HepG2 (cell line): Measurements from ENCODE around the gene DAB1. TPM values are rescaled to one million over a fixed set of nuclear protein-coding genes. Genes with fewer than 3 reads are reported as not detected.

ENCODE experiments used
- ATAC-seq: fragments of 200-7000 bp; cut with Tn5 transposase; 3 replicates; pipeline ENCODE4 v1.9.1; 2020; ENCODE audit warnings: mild to moderate bottlenecking, moderate library complexity
- BruUV-seq: library from RNA; stranded (reverse); fragments of 400-500 nt; replicated peaks from 2 replicates; lab custom pipeline; 2021; lab: Mats Ljungman, UMichigan
- CTCF ChIA-PET: fragments of 300-600 bp; formaldehyde crosslinking; extraction: SDS; loops from one replicate; lab custom pipeline; 2021; ENCODE audit warnings: low total read pairs, inconsistent platforms, low intra/inter-chr PET ratio; lab: Yijun Ruan, JAX
- POLR2A ChIA-PET: fragments of 350-600 bp; sonication (Branson Sonifier 250); formaldehyde crosslinking; loops from one replicate; lab custom pipeline; 2020; ENCODE audit warnings: antibody characterized with exemption, inconsistent platforms; lab: Yijun Ruan, JAX
- DNase-seq: peaks from one replicate; pipeline ENCODE4 v3.0.0-alpha.2; 2015; ENCODE audit warnings: low spot score
- FAIRE-seq: peaks from 3 replicates; lab custom pipeline; 2011; peaks lifted over from hg19 to GRCh38; lab: Jason Lieb, UNC
- H2AFZ ChIP-seq: one replicate; pipeline ENCODE4 v1.6.1; 2011; ENCODE audit warnings: low read length, inconsistent platforms
- H3K27ac ChIP-seq: fragments of 300-600 bp; 3 replicates; pipeline ENCODE4 v1.8.0; 2011; ENCODE audit warnings: mixed run types, mild to moderate bottlenecking, mixed read lengths, low read length, inconsistent platforms; ENCODE audit not compliant: insufficient read depth; ENCODE audit errors: extremely low read length
- H3K27me3 ChIP-seq, 2 experiments: fragments of 200-600 bp in 1 of 2; 2 replicates in 1 of 2; 3 replicates in 1 of 2; pipeline versions ENCODE4 v1.6.0 to v1.8.0; 2011; ENCODE audit warnings: low read length in 2 of 2, mild to moderate bottlenecking in 2 of 2, moderate library complexity in 2 of 2, inconsistent platforms in 1 of 2; ENCODE audit not compliant: insufficient read depth in 2 of 2, control insufficient read depth in 1 of 2
- H3K36me3 ChIP-seq, 2 experiments: fragments of 200-600 bp in 1 of 2; replicated peaks in 1 of 2; 2 replicates in 1 of 2; 3 replicates in 1 of 2; pipeline versions ENCODE4 v1.5.1 to v1.8.0; 2011; ENCODE audit warnings: low read length in 2 of 2, inconsistent platforms in 1 of 2; ENCODE audit not compliant: insufficient read depth in 2 of 2, control insufficient read depth in 1 of 2
- H3K4me1 ChIP-seq: 2 replicates; pipeline ENCODE4 v1.5.1; 2012; ENCODE audit warnings: low read length, inconsistent platforms; ENCODE audit not compliant: insufficient read depth
- H3K4me2 ChIP-seq: 2 replicates; pipeline ENCODE4 v1.6.0; 2011; ENCODE audit warnings: low read depth, low read length, inconsistent platforms
- H3K4me3 ChIP-seq, 3 experiments: fragments of 200-600 bp in 1 of 3; sonication (generic), shearing (Covaris generic) in 1 of 3; replicated peaks in 1 of 3; 2 replicates each; pipeline ENCODE4 v1.5.1; 2011 to 2016; ENCODE audit warnings: low read length in 3 of 3, inconsistent platforms in 2 of 3, low read depth in 2 of 3, mild to moderate bottlenecking in 2 of 3, control low read depth in 1 of 3, mixed read lengths in 1 of 3; ENCODE audit not compliant: insufficient read depth in 1 of 3
- H3K79me2 ChIP-seq: one replicate; pipeline ENCODE4 v1.6.1; 2011; ENCODE audit warnings: low read length, inconsistent platforms; ENCODE audit not compliant: insufficient read depth
- H3K9ac ChIP-seq: 2 replicates; pipeline ENCODE4 v1.6.0; 2011; ENCODE audit warnings: mild to moderate bottlenecking, low read depth, low read length, inconsistent platforms; ENCODE audit not compliant: insufficient read depth
- H3K9me3 ChIP-seq: 2 replicates; pipeline ENCODE4 v1.5.1; 2012; ENCODE audit warnings: mild to moderate bottlenecking, low read length
- H4K20me1 ChIP-seq: 2 replicates; pipeline ENCODE4 v1.6.0; 2011; ENCODE audit warnings: inconsistent platforms, mild to moderate bottlenecking, low read length, moderate library complexity; ENCODE audit not compliant: insufficient read depth
- GABPB1 ChIP-seq: IDR thresholded peaks from 2 replicates; pipeline ENCODE4 v1.6.1; 2016; ENCODE audit warnings: mild to moderate bottlenecking, missing genetic modification reagents, moderate library complexity, missing compliant biosample characterization
- KAT8 ChIP-seq: IDR thresholded peaks from 2 replicates; pipeline ENCODE4 v1.6.1; 2016; ENCODE audit warnings: missing genetic modification reagents, missing compliant biosample characterization
- KMT2B ChIP-seq: IDR thresholded peaks from 2 replicates; pipeline ENCODE4 v1.6.1; 2016; ENCODE audit warnings: missing genetic modification reagents, missing compliant biosample characterization
- MED8 ChIP-seq: sonication (generic); formaldehyde crosslinking; IDR thresholded peaks from 2 replicates; pipeline ENCODE4 v1.8.1; 2023; ENCODE audit warnings: mild to moderate bottlenecking, missing genetic modification reagents; ENCODE audit not compliant: insufficient replicate concordance
- MTA1 ChIP-seq: sonication (generic); formaldehyde crosslinking; IDR thresholded peaks from 2 replicates; pipeline ENCODE4 v1.4.0; 2020; ENCODE audit warnings: missing genetic modification reagents, mild to moderate bottlenecking, borderline replicate concordance
- NFIB ChIP-seq: sonication (generic); formaldehyde crosslinking; IDR thresholded peaks from 2 replicates; pipeline ENCODE4 v1.9.0; 2021; ENCODE audit warnings: missing genetic modification reagents, mild to moderate bottlenecking, borderline replicate concordance
- NKX3-1 ChIP-seq: sonication (generic); formaldehyde crosslinking; IDR thresholded peaks from 2 replicates; pipeline ENCODE4 v1.5.0; 2020; ENCODE audit warnings: missing genetic modification reagents
- NR2C2 ChIP-seq: sonication (generic); formaldehyde crosslinking; IDR thresholded peaks from 2 replicates; pipeline ENCODE4 v1.4.0; 2020; ENCODE audit warnings: missing genetic modification reagents, mild to moderate bottlenecking, moderate library complexity, borderline replicate concordance
- RBM39 ChIP-seq: fragments of 200-400 bp; formaldehyde crosslinking; IDR thresholded peaks from one replicate; pipeline ENCODE4 v1.6.1; 2018; ENCODE audit warnings: antibody characterized with exemption, mild to moderate bottlenecking, low read depth, low read length; ENCODE audit not compliant: poor library complexity, severe bottlenecking
- SKIL ChIP-seq: sonication (generic); formaldehyde crosslinking; IDR thresholded peaks from 2 replicates; pipeline ENCODE4 v1.8.0; 2022; ENCODE audit warnings: missing genetic modification reagents, mild to moderate bottlenecking, moderate library complexity, borderline replicate concordance
- ZBTB46 ChIP-seq: sonication (generic); formaldehyde crosslinking; IDR thresholded peaks from 2 replicates; pipeline ENCODE4 v1.4.0; 2020; ENCODE audit warnings: mild to moderate bottlenecking, missing genetic modification reagents, borderline replicate concordance
- ZFP41 ChIP-seq: sonication (generic); formaldehyde crosslinking; IDR thresholded peaks from 2 replicates; pipeline ENCODE4 v1.4.0; 2020; ENCODE audit warnings: mild to moderate bottlenecking, missing genetic modification reagents, borderline replicate concordance
- ZNF30 ChIP-seq: sonication (generic); formaldehyde crosslinking; IDR thresholded peaks from 2 replicates; pipeline ENCODE4 v1.5.0; 2020; ENCODE audit warnings: mild to moderate bottlenecking, missing genetic modification reagents
- ZNF577 ChIP-seq: sonication (generic); formaldehyde crosslinking; IDR thresholded peaks from 2 replicates; pipeline ENCODE4 v1.4.0; 2020; ENCODE audit warnings: mild to moderate bottlenecking, low read depth, missing genetic modification reagents, borderline replicate concordance
- WGBS: methylation state at CpG from one replicate; pipeline ENCODE4 v1.1.6; 2017; ENCODE audit warnings: low lambda C conversion rate; 5-methylcytosine and 5-hydroxymethylcytosine counted together
- in situ Hi-C: cut with HindIII; loops from 2 replicates; pipeline ENCODE4 v1.10.0; 2017; ENCODE audit warnings: low pct_unique_long_range_greater_than_20kb; ENCODE audit not compliant: extremely low pct_ligation_motif_present
- intact Hi-C: fragments of 100-400 bp; cut with micrococcal nuclease; formaldehyde crosslinking; loops from one replicate; pipeline ENCODE4 v1.10.0; 2022; ENCODE audit not compliant: unreplicated experiment
- polyA plus RNA-seq, 8 experiments: library from polyadenylated mRNA; depleted of rRNA in 3 of 8; stranded (reverse) in 7 of 8; unstranded in 1 of 8; fragments of >200 nt; fragmentation: Illumina TruSeq in 4 of 8; extraction: Trizol in 4 of 8; gene quantifications; 2 replicates each; pipeline versions ENCODE4 v1.2.1 to v1.2.3, GENCODE V29; 2011 to 2016; ENCODE audit warnings: low read depth in 4 of 8, missing spikeins in 1 of 8, mixed read lengths in 1 of 8; ENCODE audit not compliant: insufficient read depth in 1 of 8
- total RNA-seq, 5 experiments: library from RNA; depleted of rRNA; stranded (reverse); fragments of >200 nt; fragmentation: Illumina TruSeq; extraction: Trizol; gene quantifications; 2 replicates each; pipeline ENCODE4 v1.2.3, GENCODE V29; 2016; ENCODE audit warnings: low read depth in 1 of 5

Gene DAB1
- total and polyA plus RNA-seq, 2 of the 13 experiments (the other 11 are each of a cell fraction or from before 2014, with no cell fraction given) = 0.04 to 0.13 TPM

GRCh38 chr1:57007472-57007871, 416.4 kb downstream of the DAB1 start:
- Histone ChIP-seq H3K36me3 (no peaks in the 10 kb centered on the region), H3K27ac (no peak overlapping the region), H3K9ac (no peak overlapping the region), H2AFZ (no peak overlapping the region), H3K79me2 (no peaks in the 10 kb centered on the region), H3K9me3 (no peaks in the 10 kb centered on the region), H3K4me2 (no peak overlapping the region), H3K4me1 (peaks cover 23% of the 10 kb centered on the region), H3K4me3 (no peak overlapping the region), H3K27me3 (no peaks in the 10 kb centered on the region), H4K20me1 (no peaks in the 10 kb centered on the region)
- BruUV-seq = no TSS peak
- WGBS = 54% methylated on average over 2 of the region's 2 CpGs
- no peak for DNase-seq
- FAIRE-seq = no peak
- no peak for ATAC-seq
- in situ Hi-C loops = no loop called here
- TF ChIP-seq KAT8 (no peak), MED8 (CRISPR knock-in tag) (no peak), ZFP41 (CRISPR knock-in tag) (no peak), ZBTB46 (CRISPR knock-in tag) (no peak), NR2C2 (CRISPR knock-in tag) (no peak), NFIB (CRISPR knock-in tag) (no peak), ZNF577 (CRISPR knock-in tag) (no peak), SKIL (no peak), ZNF30 (CRISPR knock-in tag) (no peak), KMT2B (CRISPR knock-in tag) (no peak), MTA1 (CRISPR knock-in tag) (no peak), RBM39 (no peak), GABPB1 (no peak), NKX3-1 (CRISPR knock-in tag) (no peak)
- POLR2A ChIA-PET = no interaction called here
- intact Hi-C loops = no loop called here
- CTCF ChIA-PET = no interaction called here
